Parathyroid adenoma (tissue), 2 donors: ENCODE results near the gene CUL7.

Experiments
- H2AFZ ChIP-seq: fragments of 300-600 bp; sonication (generic); one replicate; pipeline ENCODE4 v1.7.0; 2017; ENCODE audit warnings: antibody characterized with exemption, mild to moderate bottlenecking
- H3K27ac ChIP-seq: fragments of 300-600 bp; sonication (generic); one replicate; pipeline ENCODE4 v1.7.0; 2017
- H3K27me3 ChIP-seq: fragments of 300-600 bp; sonication (generic); one replicate; pipeline ENCODE4 v1.7.0; 2017; ENCODE audit warnings: low read length; ENCODE audit not compliant: control insufficient read depth, insufficient read depth
- H3K36me3 ChIP-seq: fragments of 300-600 bp; sonication (generic); one replicate; pipeline ENCODE4 v1.7.0; 2017; ENCODE audit warnings: low read length; ENCODE audit not compliant: control insufficient read depth, insufficient read depth
- H3K4me1 ChIP-seq: fragments of 300-600 bp; sonication (generic); one replicate; pipeline ENCODE4 v1.7.0; 2017; ENCODE audit warnings: control low read depth
- H3K4me2 ChIP-seq: fragments of 300-600 bp; sonication (generic); one replicate; pipeline ENCODE4 v1.7.0; 2017; ENCODE audit warnings: low read length
- H3K4me3 ChIP-seq: fragments of 300-600 bp; sonication (generic); one replicate; pipeline ENCODE4 v1.7.0; 2017; ENCODE audit warnings: low read depth, low read length
- H3K79me2 ChIP-seq: fragments of 300-600 bp; sonication (generic); one replicate; pipeline ENCODE4 v1.7.0; 2017; ENCODE audit warnings: control low read depth
- H3K9ac ChIP-seq: fragments of 300-600 bp; sonication (generic); one replicate; pipeline ENCODE4 v1.7.0; 2017; ENCODE audit warnings: mild to moderate bottlenecking
- H3K9me3 ChIP-seq: fragments of 300-600 bp; sonication (generic); one replicate; pipeline ENCODE4 v1.7.0; 2017; ENCODE audit warnings: low read length; ENCODE audit not compliant: control insufficient read depth
- TF ChIP-seq, protein P1 (sequence below): fragments of 300-600 bp; sonication (generic); IDR thresholded peaks from one replicate; pipeline ENCODE4 v1.7.0; 2017; ENCODE audit warnings: antibody characterized with exemption, mild to moderate bottlenecking
- donor health status: primary hyperparathyroidism.

CUL7 gene

DNA sequence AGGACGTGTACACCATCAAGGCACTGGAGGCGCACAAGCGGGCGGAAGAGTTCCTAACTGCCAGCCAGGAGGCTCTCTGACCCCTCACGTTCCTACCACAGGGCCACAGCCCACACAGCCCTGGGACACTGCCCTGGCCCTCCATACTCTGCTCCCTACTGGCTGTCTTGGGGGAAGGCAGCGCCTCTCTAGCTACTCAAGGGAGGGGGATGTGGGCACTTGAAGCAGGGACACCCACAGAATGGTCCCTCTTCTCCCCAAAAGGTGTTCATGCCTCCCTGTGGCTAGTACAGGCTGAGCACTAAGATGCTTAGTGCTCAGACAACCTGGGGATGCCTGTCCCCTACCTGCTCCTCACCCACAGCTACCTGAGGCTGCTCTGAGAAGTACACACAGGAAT, 42.4 kb downstream of the CUL7 start:
- H3K4me1 ChIP-seq, result peaks cover 10% of the 10 kb centered on the region
- H3K4me3 ChIP-seq, result no peak overlapping the region
- H2AFZ ChIP-seq, result no peak overlapping the region
- H3K36me3 ChIP-seq, result no peaks in the 10 kb centered on the region
- no peaks in the 10 kb centered on the region for H3K27me3 ChIP-seq
- H3K4me2 ChIP-seq, result no peak overlapping the region
- H3K27ac ChIP-seq, result no peak overlapping the region
- no peak overlapping the region for H3K9ac ChIP-seq
- peaks cover 22% of the 10 kb centered on the region for H3K79me2 ChIP-seq
- H3K9me3 ChIP-seq, result no peaks in the 10 kb centered on the region
- TF ChIP-seq, protein P1, sequence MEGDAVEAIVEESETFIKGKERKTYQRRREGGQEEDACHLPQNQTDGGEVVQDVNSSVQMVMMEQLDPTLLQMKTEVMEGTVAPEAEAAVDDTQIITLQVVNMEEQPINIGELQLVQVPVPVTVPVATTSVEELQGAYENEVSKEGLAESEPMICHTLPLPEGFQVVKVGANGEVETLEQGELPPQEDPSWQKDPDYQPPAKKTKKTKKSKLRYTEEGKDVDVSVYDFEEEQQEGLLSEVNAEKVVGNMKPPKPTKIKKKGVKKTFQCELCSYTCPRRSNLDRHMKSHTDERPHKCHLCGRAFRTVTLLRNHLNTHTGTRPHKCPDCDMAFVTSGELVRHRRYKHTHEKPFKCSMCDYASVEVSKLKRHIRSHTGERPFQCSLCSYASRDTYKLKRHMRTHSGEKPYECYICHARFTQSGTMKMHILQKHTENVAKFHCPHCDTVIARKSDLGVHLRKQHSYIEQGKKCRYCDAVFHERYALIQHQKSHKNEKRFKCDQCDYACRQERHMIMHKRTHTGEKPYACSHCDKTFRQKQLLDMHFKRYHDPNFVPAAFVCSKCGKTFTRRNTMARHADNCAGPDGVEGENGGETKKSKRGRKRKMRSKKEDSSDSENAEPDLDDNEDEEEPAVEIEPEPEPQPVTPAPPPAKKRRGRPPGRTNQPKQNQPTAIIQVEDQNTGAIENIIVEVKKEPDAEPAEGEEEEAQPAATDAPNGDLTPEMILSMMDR, result no peak

DNA sequence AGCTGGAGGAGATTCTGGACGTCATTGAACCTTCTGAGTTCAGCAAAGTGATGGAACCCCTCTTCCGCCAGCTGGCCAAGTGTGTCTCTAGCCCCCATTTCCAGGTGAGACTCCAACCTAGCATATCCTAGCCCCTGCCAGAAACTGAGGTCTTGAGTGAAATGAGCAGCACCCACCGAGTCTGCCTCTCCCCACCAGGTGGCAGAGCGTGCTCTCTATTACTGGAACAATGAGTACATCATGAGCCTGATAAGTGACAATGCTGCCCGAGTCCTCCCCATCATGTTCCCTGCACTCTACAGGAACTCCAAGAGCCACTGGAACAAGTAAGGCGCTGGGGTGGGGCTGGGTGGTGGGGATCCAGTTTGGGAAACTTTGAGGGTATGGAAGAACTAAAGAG, 44.5 kb downstream of the CUL7 start:
- Histone ChIP-seq H3K9me3 (no peaks in the 10 kb centered on the region), H3K9ac (no peak overlapping the region), H2AFZ (no peak overlapping the region), H3K4me1 (no peaks in the 10 kb centered on the region), H3K27ac (no peak overlapping the region), H3K27me3 (no peaks in the 10 kb centered on the region), H3K4me2 (no peak overlapping the region), H3K79me2 (peaks cover 1% of the 10 kb centered on the region), H3K4me3 (no peak overlapping the region), H3K36me3 (no peaks in the 10 kb centered on the region)
- TF ChIP-seq, protein P1, result peak; percentile 53

DNA sequence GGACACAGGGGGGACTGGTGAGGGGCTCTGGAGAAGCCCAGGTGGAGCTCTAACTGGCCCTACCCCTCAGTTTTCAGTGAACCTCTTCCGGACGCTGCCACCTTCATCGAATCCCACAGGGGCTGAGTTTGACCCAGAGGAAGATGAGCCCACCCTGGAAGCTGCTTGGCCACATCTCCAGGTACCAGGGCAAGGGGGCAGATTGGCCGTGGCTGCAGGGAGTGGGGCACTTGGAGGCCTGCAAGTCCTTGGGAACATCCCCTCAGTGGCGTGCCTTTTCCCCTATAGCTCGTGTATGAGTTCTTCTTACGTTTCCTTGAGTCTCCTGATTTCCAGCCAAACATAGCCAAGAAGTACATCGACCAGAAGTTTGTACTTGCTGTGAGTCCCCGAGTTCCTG, 46.5 kb downstream of the CUL7 start:
- Histone ChIP-seq H3K9me3 (no peaks in the 10 kb centered on the region), H3K27me3 (no peaks in the 10 kb centered on the region), H3K4me3 (no peak overlapping the region), H2AFZ (no peak overlapping the region), H3K9ac (no peak overlapping the region), H3K27ac (no peak overlapping the region), H3K79me2 (no peaks in the 10 kb centered on the region), H3K4me2 (no peak overlapping the region), H3K4me1 (no peaks in the 10 kb centered on the region), H3K36me3 (no peaks in the 10 kb centered on the region)
- TF ChIP-seq, protein P1, result no peak

DNA sequence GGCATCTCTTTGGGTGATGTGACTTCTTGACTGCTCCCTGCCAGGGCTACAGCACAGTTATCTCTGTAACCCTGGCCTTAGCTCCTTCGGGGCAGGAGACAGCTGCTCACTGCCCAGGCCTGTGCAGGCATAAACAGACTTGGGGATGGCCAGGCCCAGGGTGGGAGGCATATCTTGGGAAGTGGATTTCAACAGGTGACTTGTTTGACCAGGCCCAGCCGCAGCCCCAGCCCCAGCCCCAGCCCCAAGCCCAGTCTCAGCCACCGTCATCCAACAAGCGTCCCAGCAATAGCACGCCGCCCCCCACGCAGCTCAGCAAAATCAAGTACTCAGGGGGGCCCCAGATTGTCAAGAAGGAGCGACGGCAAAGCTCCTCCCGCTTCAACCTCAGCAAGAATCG, 47.4 kb downstream of the CUL7 start:
- Histone ChIP-seq H3K4me3 (no peak overlapping the region), H3K4me2 (no peak overlapping the region), H3K4me1 (no peaks in the 10 kb centered on the region), H3K9ac (no peak overlapping the region), H3K27me3 (no peaks in the 10 kb centered on the region), H3K27ac (no peak overlapping the region), H2AFZ (no peak overlapping the region), H3K79me2 (peaks cover 2% of the 10 kb centered on the region), H3K9me3 (no peaks in the 10 kb centered on the region), H3K36me3 (no peaks in the 10 kb centered on the region)
- TF ChIP-seq, protein P1, result no peak

DNA sequence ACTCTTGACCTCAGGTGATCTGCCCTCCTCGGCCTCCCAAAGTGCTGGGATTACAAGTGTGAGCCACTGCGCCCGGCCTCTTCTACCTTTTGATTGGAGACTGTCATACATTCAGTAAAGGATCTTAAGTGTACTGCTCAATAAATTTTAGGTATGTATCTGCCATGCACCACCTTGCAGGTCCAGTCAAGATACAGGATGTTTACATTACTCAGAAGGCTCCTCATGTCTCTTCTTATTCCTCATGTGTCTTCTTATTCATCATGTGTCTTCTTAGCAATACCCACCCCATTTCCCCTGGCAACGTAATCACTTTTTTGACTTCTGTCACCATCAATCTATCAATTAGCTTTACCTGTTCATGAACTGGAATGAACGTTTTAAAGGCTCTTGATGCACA, 47.8 kb downstream of the CUL7 start:
- H3K9ac ChIP-seq, result no peak overlapping the region
- H3K9me3 ChIP-seq, result no peaks in the 10 kb centered on the region
- TF ChIP-seq, protein P1, result no peak
- no peaks in the 10 kb centered on the region for H3K36me3 ChIP-seq
- no peak overlapping the region for H3K27ac ChIP-seq
- peaks cover 2% of the 10 kb centered on the region for H3K79me2 ChIP-seq
- H3K27me3 ChIP-seq, result no peaks in the 10 kb centered on the region
- no peak overlapping the region for H2AFZ ChIP-seq
- no peak overlapping the region for H3K4me3 ChIP-seq
- H3K4me1 ChIP-seq, result no peaks in the 10 kb centered on the region
- no peak overlapping the region for H3K4me2 ChIP-seq
